Effector memory CD8-positive, alpha-beta T cell (primary cell): ENCODE measurements around the gene PKHD1.
"Not testable (repeated sequence)": the region's sequence is repeated elsewhere in the genome, so short reads cannot be mapped to it uniquely, and the experiment has no call there.

ENCODE experiments used
- ATAC-seq: fragments of 150-1000 bp; cut with Tn5 transposase; replicated peaks from 2 replicates; pipeline ENCODE4 v1.10.0; 2021; ENCODE audit warnings: mild to moderate bottlenecking, moderate library complexity
- DNase-seq, 3 experiments: peaks; one replicate each; pipeline ENCODE4 v3.0.0; 2021
- H3K27ac Mint-ChIP-seq, 2 donors: one replicate each; pipeline ENCODE4 v1.8.0; 2022; ENCODE audit warnings: mild to moderate bottlenecking in 2 of 2, mixed read lengths in 2 of 2, moderate library complexity in 2 of 2
- H3K27me3 Mint-ChIP-seq, 2 donors: one replicate each; pipeline ENCODE4 v1.8.0; 2022; ENCODE audit warnings: mixed read lengths in 2 of 2
- H3K36me3 Mint-ChIP-seq: one replicate; pipeline ENCODE4 v1.8.0; 2022; ENCODE audit warnings: mild to moderate bottlenecking, moderate library complexity, mixed read lengths; ENCODE audit not compliant: insufficient read depth
- H3K4me1 Mint-ChIP-seq, 2 donors: one replicate each; pipeline ENCODE4 v1.8.0; 2022; ENCODE audit warnings: low read depth in 2 of 2, mixed read lengths in 2 of 2
- H3K4me3 Mint-ChIP-seq, 2 donors: one replicate each; pipeline ENCODE4 v1.8.0; 2022; ENCODE audit warnings: mild to moderate bottlenecking in 2 of 2, mixed read lengths in 2 of 2, moderate library complexity in 2 of 2
- H3K9me3 Mint-ChIP-seq, 2 donors: one replicate each; pipeline ENCODE4 v1.8.0; 2022; ENCODE audit warnings: mixed read lengths in 2 of 2

Gene PKHD1

DNA sequence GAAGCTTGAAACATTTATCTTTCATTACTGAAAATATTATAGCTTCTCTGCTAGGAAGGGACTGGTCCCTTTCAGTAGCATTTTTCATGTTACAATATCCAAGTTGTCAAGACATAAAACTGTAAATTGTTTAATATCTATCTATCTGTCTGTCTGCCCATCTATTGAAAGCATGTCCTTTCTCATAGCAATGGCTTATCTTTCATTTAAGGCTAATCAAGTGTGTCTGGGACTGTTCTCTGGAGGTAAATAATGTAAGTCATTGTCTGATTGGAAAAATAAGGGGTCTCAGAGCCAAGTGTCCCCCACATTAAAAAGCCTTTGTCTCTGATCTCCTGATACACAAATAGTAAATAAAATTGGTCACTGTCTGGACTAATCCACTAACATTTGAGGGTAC lies 135.5 kb downstream of the PKHD1 start:
- Mint-ChIP-seq H3K27me3 (no peaks in the 10 kb centered on the region), H3K9me3 (no peaks in the 10 kb centered on the region), H3K27ac (no peak overlapping the region), H3K4me1 (no peaks in the 10 kb centered on the region), H3K36me3 (no peaks in the 10 kb centered on the region), H3K4me3 (no peak overlapping the region)
- DNase-seq (no peak), ATAC-seq (no peak)

DNA sequence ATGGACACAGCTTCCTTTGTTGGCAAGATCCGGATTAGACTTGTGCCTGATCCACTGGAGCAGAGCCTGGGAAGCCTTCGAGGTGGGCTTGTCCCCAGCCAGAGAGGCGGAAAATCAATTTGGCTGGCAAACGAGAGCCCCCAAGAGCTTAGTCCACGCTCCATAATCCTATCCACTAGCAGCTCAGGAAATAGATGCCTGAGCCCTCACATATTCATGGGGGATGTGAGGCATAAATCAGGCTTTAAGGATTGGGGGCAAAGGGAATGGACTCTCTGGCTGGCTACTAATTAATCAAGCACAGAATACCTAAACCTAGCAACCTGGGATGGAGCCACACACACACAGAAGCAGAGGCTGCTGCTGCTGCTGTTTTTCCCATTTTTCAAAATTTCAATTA lies 137.9 kb downstream of the PKHD1 start:
- no peaks in the 10 kb centered on the region for H3K27me3 Mint-ChIP-seq
- H3K4me1 Mint-ChIP-seq = no peaks in the 10 kb centered on the region
- H3K27ac Mint-ChIP-seq = no peak overlapping the region
- no peak for ATAC-seq
- no peaks in the 10 kb centered on the region for H3K36me3 Mint-ChIP-seq
- no peaks in the 10 kb centered on the region for H3K9me3 Mint-ChIP-seq
- H3K4me3 Mint-ChIP-seq = no peak overlapping the region
- no peak for DNase-seq

DNA sequence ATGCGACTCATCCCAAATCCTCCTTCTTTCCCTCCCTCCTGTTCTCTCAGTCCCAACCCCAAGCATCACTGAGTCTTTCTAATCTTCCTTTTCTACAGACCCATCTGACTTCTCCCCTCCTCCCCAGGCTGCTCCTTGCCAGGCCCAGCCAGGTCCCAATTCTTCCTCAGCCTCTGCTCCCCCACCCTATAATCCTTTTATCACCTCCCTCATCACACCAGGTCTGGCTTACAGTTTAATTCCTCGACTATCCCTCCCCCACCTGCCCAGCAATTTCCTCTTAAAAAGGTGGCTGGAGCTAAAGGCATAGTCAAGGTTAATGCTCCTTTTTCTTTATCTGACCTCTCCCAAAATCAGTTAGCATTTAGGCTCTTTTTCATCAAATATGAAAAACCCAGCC lies 147.7 kb downstream of the PKHD1 start:
- H3K4me3 Mint-ChIP-seq, H3K4me1 Mint-ChIP-seq, ATAC-seq, DNase-seq, H3K36me3 Mint-ChIP-seq, H3K27ac Mint-ChIP-seq, H3K9me3 Mint-ChIP-seq: not testable (repeated sequence)
- peaks cover 9 to 19% of the 10 kb centered on the region in 2 donors for H3K27me3 Mint-ChIP-seq

DNA sequence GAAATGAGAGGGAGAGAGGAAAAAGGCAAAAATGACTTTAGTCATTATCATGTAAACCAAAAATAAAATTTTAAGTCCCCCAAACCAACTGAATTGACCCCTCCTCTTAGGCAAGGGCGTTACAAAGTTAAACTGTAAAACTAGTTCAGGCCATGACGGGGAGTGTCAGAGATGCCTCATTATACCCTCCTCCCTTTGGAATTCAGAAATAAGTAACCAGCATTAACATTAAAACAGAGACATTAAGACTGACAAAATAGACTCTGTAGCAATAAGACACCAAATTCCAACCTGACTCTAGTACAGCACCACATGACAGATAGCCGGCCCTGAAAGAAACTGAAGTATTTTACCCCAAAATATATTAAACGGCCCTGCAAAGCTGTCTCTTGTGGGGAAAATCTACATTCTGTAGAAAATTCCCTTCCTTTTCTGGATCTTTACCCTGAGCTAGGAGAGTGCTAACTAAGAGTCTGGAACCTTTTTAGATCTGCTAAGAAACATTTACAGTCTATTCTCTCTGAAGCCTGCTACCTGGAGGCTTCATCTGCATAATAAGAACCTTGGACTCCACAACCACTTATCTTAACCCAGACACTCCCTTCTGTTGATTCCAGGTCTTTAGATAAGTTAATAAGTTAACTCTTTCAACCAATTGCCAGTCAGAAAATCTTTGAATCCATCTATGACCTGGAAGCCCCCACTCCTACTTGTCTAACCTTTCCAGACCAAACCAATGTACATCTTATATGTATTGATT lies 150.7 kb downstream of the PKHD1 start:
- Mint-ChIP-seq H3K4me1 (no peaks in the 10 kb centered on the region), H3K9me3 (no peaks in the 10 kb centered on the region), H3K4me3 (no peak overlapping the region), H3K27me3 (no peaks in the 10 kb centered on the region), H3K27ac (no peak overlapping the region), H3K36me3 (no peaks in the 10 kb centered on the region)
- ATAC-seq (no peak), DNase-seq (no peak)

DNA sequence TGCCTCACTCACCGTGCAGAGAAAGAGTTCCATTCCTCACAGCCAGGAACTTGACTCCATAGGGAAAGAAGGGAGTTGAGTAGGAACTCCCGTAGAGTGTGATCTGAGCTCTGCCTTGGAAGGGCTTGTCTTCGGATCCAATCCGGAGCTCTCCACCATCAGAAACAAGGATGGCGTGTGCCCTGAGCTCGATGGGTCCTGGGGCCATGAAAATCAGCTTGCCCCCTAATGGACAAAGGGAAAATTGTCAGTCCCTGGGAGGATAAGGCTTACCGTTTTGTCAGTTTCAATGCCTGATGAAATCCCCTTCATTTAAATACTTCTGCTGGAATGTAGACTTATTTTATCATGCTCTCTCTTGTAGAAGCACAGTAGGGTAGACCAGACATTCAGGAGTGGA lies 153.3 kb downstream of the PKHD1 start:
- Mint-ChIP-seq H3K36me3 (no peaks in the 10 kb centered on the region), H3K27me3 (no peaks in the 10 kb centered on the region), H3K27ac (no peak overlapping the region), H3K4me1 (no peaks in the 10 kb centered on the region), H3K4me3 (no peak overlapping the region), H3K9me3 (peaks cover 0 to 2% of the 10 kb centered on the region in 2 donors)
- no peak for DNase-seq
- no peak for ATAC-seq

DNA sequence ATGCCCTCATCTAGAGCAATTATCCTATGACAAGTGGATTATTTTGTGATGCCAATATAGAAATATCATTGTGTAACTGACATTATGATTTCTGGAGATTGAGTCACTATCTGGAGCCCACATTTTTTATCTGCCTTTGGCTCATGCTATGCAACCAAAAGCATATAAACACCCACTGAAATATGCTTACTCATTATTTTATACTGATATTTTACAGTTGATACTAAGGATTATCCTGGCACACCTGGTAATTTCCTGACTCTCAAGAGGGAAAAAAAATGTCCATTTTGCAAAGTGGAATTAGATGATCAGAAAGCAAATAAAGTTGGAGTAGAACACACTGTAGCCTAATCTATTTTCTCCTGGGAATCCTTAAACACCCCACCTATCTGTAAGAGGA lies 154.5 kb downstream of the PKHD1 start:
- no peaks in the 10 kb centered on the region for H3K36me3 Mint-ChIP-seq
- DNase-seq (no peak), ATAC-seq (no peak)
- no peaks in the 10 kb centered on the region for H3K4me1 Mint-ChIP-seq
- no peaks in the 10 kb centered on the region for H3K27me3 Mint-ChIP-seq
- H3K27ac Mint-ChIP-seq = no peak overlapping the region
- H3K9me3 Mint-ChIP-seq = peaks cover 0 to 2% of the 10 kb centered on the region in 2 donors
- H3K4me3 Mint-ChIP-seq = no peak overlapping the region

DNA sequence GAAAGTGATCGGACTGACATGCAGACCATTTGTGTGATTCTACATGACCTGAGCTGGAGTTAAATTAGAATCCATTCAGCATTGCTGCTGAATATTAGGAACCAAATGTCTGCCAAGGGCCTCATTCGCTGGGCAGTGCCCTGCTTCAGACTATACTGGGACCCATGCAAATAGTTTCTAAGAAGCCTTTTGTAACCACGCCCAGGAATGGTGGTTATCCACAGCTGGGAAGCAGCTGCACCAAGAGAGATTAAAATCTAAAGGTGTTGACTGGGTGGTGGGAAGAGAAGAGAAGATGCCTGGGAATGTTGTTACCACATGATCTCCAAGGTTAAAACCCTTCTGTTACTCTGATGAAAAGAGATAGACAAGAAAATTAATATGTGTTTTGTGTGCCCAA lies 156.8 kb downstream of the PKHD1 start:
- ATAC-seq = no peak
- DNase-seq = no peak
- peaks cover 0 to 2% of the 10 kb centered on the region in 2 donors for H3K9me3 Mint-ChIP-seq

DNA sequence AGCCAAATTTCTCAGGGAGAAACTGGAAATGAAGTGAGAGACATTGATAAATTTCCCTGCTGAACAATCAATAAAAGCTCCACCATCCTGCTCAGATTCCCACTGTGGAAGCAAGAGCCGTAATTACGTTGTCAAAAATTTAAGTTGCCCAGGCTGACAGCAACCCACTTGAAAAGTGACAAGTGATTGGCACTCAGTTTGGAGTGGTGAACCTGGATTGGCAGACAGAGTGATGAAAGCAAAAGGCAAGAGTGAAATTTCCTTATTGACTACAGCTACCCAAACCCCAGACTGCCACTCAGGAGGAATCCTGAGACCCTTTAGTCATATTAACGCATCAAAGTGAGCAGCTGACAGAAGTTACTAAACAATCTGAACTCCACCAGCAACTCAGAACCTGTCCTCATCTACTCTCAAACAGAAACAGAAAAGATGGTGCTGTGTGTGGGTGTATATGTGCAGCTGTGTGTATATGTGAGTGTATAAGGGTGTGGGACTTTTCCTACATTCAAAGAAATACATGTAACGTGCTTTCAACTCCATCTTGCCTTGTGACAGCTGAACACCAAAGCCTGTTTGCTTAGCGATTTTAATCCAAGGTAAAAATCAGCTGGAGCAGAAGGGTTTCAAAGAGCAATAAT lies 157.4 kb downstream of the PKHD1 start:
- ATAC-seq = no peak
- Mint-ChIP-seq H3K27ac (no peak overlapping the region), H3K27me3 (no peaks in the 10 kb centered on the region), H3K9me3 (peaks cover 0 to 2% of the 10 kb centered on the region in 2 donors), H3K4me3 (no peak overlapping the region), H3K36me3 (no peaks in the 10 kb centered on the region), H3K4me1 (no peaks in the 10 kb centered on the region)
- no peak for DNase-seq

More for the DNA sequence above, 156.8 kb downstream of the PKHD1 start:
- Mint-ChIP-seq H3K36me3 (no peaks in the 10 kb centered on the region), H3K4me3 (no peak overlapping the region), H3K27ac (no peak overlapping the region), H3K4me1 (no peaks in the 10 kb centered on the region), H3K27me3 (no peaks in the 10 kb centered on the region)

DNA sequence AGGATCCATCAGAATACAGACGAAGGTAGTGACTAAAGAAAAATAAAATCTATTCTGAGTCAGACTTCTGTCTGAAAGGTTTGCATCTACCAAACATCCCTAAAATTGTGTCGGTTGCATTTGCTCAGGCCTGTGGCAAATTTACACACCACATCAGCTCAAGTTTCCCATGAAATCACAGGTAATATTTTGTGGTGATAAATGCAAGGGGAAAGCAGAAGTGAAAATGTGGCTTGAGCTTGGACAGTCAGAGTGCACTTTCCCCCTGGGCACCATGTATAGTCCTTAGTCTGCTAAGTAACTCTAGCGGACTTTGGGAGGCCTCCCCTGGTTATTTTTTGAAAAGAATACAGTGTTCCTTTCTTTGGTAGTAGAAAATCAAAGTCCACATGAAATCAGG lies 159.1 kb downstream of the PKHD1 start:
- no peaks in the 10 kb centered on the region for H3K27me3 Mint-ChIP-seq
- DNase-seq (no peak), ATAC-seq (no peak)
- H3K36me3 Mint-ChIP-seq = no peaks in the 10 kb centered on the region
- no peaks in the 10 kb centered on the region for H3K4me1 Mint-ChIP-seq
- H3K4me3 Mint-ChIP-seq = no peak overlapping the region
- H3K9me3 Mint-ChIP-seq = peaks cover 0 to 2% of the 10 kb centered on the region in 2 donors
- H3K27ac Mint-ChIP-seq = no peak overlapping the region

DNA sequence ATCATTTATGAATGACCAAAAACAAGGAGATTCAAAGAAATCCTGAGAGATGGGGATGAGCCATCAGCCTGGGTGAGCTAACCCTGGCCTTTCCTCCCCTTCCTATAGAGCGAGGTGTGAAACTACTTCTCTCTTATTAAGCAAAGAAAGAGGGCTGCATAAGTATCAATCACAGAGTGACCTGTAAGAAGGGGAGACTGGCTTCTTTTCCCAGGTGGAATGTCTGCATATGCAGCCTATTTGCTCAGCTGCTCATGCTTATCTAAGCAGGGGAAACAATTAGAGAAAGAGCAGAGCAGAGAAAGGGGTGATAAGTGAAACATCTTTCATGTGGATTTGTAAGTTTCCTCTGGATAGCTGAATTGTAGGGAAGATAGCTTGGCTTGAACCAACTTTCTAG lies 160.0 kb downstream of the PKHD1 start:
- no peaks in the 10 kb centered on the region for H3K27me3 Mint-ChIP-seq
- peaks cover 0 to 2% of the 10 kb centered on the region in 2 donors for H3K9me3 Mint-ChIP-seq
- H3K27ac Mint-ChIP-seq = no peak overlapping the region
- H3K4me1 Mint-ChIP-seq = no peaks in the 10 kb centered on the region
- H3K4me3 Mint-ChIP-seq = no peak overlapping the region
- H3K36me3 Mint-ChIP-seq = no peaks in the 10 kb centered on the region
- ATAC-seq = no peak
- DNase-seq = no peak

DNA sequence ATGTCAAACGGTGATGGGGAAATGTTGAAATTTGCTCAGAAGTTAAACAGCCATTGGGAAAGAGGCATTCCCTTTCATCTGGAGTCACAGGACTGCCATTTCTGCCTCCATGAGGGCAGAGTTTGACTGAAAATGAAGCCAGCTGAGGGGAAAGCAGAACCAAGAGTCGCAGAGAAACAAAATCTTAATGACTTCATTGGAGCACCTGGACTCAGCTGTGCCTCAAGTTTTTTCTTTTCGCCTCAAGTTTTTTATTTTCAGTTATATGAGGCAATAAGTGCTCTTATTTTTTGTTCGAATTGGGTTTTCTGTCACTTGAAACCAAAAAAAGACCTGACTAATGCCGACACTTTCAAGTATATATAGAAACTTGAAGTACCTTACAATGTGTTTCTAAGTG lies 161.3 kb downstream of the PKHD1 start:
- no peak for ATAC-seq
- H3K9me3 Mint-ChIP-seq = peaks cover 0 to 2% of the 10 kb centered on the region in 2 donors

DNA sequence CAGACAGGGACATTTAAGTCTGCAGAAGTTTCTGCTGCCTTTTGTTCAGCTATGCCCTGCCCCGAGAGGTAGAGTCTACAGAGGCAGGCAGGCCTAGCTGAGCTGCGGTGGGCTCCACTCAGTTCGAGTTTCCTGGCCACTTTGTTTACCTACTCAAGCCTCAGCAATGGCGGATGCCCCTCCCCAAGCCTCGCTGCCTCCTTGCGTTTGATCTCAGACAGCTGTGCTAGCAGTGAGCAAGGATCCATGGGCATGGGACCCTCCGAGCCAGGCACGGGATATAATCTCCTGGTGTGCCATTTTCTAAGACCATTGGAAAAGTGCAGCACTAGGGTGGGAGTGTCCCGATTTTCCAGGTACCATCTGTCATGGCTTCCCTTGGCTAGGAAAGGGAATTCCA lies 164.9 kb downstream of the PKHD1 start:
- not testable (repeated sequence) for H3K4me3 Mint-ChIP-seq, H3K27me3 Mint-ChIP-seq, H3K27ac Mint-ChIP-seq, H3K36me3 Mint-ChIP-seq, ATAC-seq, H3K9me3 Mint-ChIP-seq, H3K4me1 Mint-ChIP-seq, DNase-seq

More for the DNA sequence above, 161.3 kb downstream of the PKHD1 start:
- no peaks in the 10 kb centered on the region for H3K27me3 Mint-ChIP-seq
- no peak overlapping the region for H3K4me3 Mint-ChIP-seq
- H3K36me3 Mint-ChIP-seq = no peaks in the 10 kb centered on the region
- DNase-seq = no peak
- no peak overlapping the region for H3K27ac Mint-ChIP-seq
- no peaks in the 10 kb centered on the region for H3K4me1 Mint-ChIP-seq

DNA sequence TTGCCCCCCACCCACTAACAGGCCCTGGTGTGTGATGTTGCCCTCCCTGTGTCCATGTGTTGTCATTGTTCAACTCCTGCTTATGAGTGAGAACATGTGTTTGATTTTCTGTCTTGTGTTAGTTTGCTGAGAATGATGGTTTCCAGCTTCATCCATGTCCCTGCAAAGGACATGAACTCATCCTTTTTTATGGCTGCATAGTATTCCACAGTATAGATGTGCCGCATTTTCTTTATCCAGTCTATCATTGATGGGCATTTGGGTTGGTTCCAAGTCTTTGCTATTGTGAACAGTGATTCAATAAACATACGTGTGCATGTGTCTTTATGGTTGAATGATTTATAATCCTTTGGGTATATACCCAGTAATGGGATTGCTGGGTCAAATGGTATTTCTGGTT lies 169.1 kb downstream of the PKHD1 start:
- not testable (repeated sequence) for H3K27ac Mint-ChIP-seq, H3K9me3 Mint-ChIP-seq, H3K27me3 Mint-ChIP-seq, H3K36me3 Mint-ChIP-seq, DNase-seq, H3K4me1 Mint-ChIP-seq, H3K4me3 Mint-ChIP-seq, ATAC-seq

DNA sequence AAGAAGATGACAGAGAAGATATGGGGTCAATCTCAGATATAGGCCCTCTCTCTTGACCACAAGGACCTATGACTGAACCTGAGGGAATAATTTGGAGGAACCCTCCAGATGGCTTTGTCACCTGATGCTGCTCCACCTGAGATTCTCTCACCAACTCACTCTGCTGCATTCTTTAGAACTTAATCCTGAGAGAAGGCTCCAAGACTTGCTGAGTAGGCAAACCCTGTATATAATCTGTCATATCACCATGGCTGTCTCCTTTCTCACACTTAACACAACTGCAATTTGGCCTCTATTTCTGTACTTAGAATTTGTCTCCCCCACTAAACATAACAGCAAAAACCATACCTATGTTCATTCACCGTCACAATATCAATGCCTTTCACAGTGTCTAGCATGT lies 172.3 kb downstream of the PKHD1 start:
- peaks cover 0 to 6% of the 10 kb centered on the region in 2 donors for H3K27me3 Mint-ChIP-seq

More for the DNA sequence above, 172.3 kb downstream of the PKHD1 start:
- Mint-ChIP-seq H3K9me3 (peaks cover 0 to 5% of the 10 kb centered on the region in 2 donors), H3K4me1 (no peaks in the 10 kb centered on the region), H3K4me3 (no peak overlapping the region), H3K36me3 (no peaks in the 10 kb centered on the region), H3K27ac (no peak overlapping the region)
- no peak for ATAC-seq
- DNase-seq = no peak
